Endothelial cell of umbilical vein (primary cell): ENCODE data around the gene MTREX. TPM values are rescaled to one million over a fixed set of nuclear protein-coding genes. Genes with fewer than 3 reads are reported as not detected.
A peak's percentile ranks its signal among the peaks of the same experiment; 100 is the strongest.

ENCODE experiments used
- BruUV-seq: library from RNA; stranded (reverse); fragments of 400-500 nt; replicated peaks from 2 replicates; lab custom pipeline; 2021; lab: Mats Ljungman, UMichigan
- CTCF ChIA-PET: fragments of 300-600, 350-600 bp; sonication (Branson Sonifier 250); formaldehyde crosslinking; loops from one replicate; lab custom pipeline; 2021; ENCODE audit warnings: antibody characterized with exemption, inconsistent platforms; lab: Charles Lee
- POLR2A ChIA-PET: fragments of 300-600, 350-600 bp; sonication (Branson Sonifier 250); formaldehyde crosslinking; loops from one replicate; lab custom pipeline; 2021; ENCODE audit warnings: antibody characterized with exemption, inconsistent platforms; lab: Charles Lee
- DNase-seq: peaks from one replicate; pipeline ENCODE4 v3.0.0-alpha.2; 2011; ENCODE audit warnings: low read depth, low spot score
- FAIRE-seq: peaks from 2 replicates; lab custom pipeline; 2011; peaks lifted over from hg19 to GRCh38; lab: Jason Lieb, UNC
- H2AFZ ChIP-seq: 2 replicates; pipeline ENCODE4 v1.6.0; 2012; ENCODE audit warnings: low read depth, low read length, control low read depth, inconsistent platforms
- H3K27ac ChIP-seq: 2 replicates; pipeline ENCODE4 v1.5.1; 2011; ENCODE audit warnings: low read depth, mild to moderate bottlenecking, control low read depth, low read length, moderate library complexity; ENCODE audit not compliant: insufficient read depth
- H3K27me3 ChIP-seq, 2 experiments: 2 replicates each; pipeline versions ENCODE4 v1.6.0 to v1.6.1; 2011; ENCODE audit warnings: low read length in 2 of 2, mixed read lengths in 1 of 2; ENCODE audit not compliant: control insufficient read depth in 2 of 2, insufficient read depth in 2 of 2
- H3K36me3 ChIP-seq, 2 experiments: 2 replicates in 1 of 2; 3 replicates in 1 of 2; pipeline ENCODE4 v1.5.1; 2011; ENCODE audit warnings: low read length in 2 of 2, mild to moderate bottlenecking in 1 of 2, moderate library complexity in 1 of 2; ENCODE audit not compliant: control insufficient read depth in 2 of 2, insufficient read depth in 2 of 2; ENCODE audit errors: extremely low read depth in 1 of 2
- H3K4me1 ChIP-seq: 3 replicates; pipeline ENCODE4 v1.5.1; 2011; ENCODE audit warnings: mild to moderate bottlenecking, low read length; ENCODE audit not compliant: control insufficient read depth, insufficient read depth; ENCODE audit errors: extremely low read depth
- H3K4me2 ChIP-seq: 2 replicates; pipeline ENCODE4 v1.6.1; 2011; ENCODE audit warnings: low read length, control low read depth, mixed read lengths; ENCODE audit not compliant: insufficient read depth
- H3K4me3 ChIP-seq, 3 experiments: fragments of 200-600 bp in 1 of 3; sonication (generic), shearing (Covaris generic) in 1 of 3; replicated peaks in 1 of 3; 2 replicates each; pipeline ENCODE4 v1.5.1; 2011 to 2016; ENCODE audit warnings: control low read depth in 3 of 3, low read length in 3 of 3, mild to moderate bottlenecking in 2 of 3, inconsistent platforms in 1 of 3, low read depth in 1 of 3, moderate library complexity in 1 of 3; ENCODE audit not compliant: insufficient read depth in 1 of 3
- H3K79me2 ChIP-seq: 2 replicates; pipeline ENCODE4 v1.6.0; 2012; ENCODE audit warnings: low read length, inconsistent platforms; ENCODE audit not compliant: control insufficient read depth, insufficient read depth
- H3K9ac ChIP-seq: replicated peaks from 2 replicates; pipeline ENCODE3; 2011; ENCODE audit warnings: low read length, control low read depth; ENCODE audit not compliant: insufficient read depth; ENCODE audit errors: extremely low read depth
- H3K9me1 ChIP-seq: replicated peaks from 3 replicates; pipeline ENCODE4 v1.6.0; 2011; ENCODE audit warnings: mild to moderate bottlenecking, low read length; ENCODE audit not compliant: control insufficient read depth, insufficient read depth; ENCODE audit errors: extremely low read depth
- H3K9me3 ChIP-seq: replicated peaks from 2 replicates; pipeline ENCODE4 v1.5.1; 2012; ENCODE audit warnings: low read length, inconsistent platforms; ENCODE audit not compliant: control insufficient read depth, insufficient read depth
- H4K20me1 ChIP-seq: replicated peaks from 2 replicates; pipeline ENCODE3; 2011; ENCODE audit warnings: mild to moderate bottlenecking, low read length; ENCODE audit not compliant: control insufficient read depth, insufficient read depth; ENCODE audit errors: extremely low read depth
- EZH2 ChIP-seq: IDR thresholded peaks from 2 replicates; pipeline ENCODE4 v1.6.1; 2012; ENCODE audit warnings: borderline replicate concordance, low read depth, mild to moderate bottlenecking, moderate library complexity, low read length, inconsistent platforms; ENCODE audit not compliant: severe bottlenecking
- FOS ChIP-seq: IDR thresholded peaks from 2 replicates; pipeline ENCODE4 v1.6.1; 2011; ENCODE audit warnings: mild to moderate bottlenecking, low read length, moderate library complexity, borderline replicate concordance; ENCODE audit not compliant: insufficient read depth
- GATA2 ChIP-seq: IDR thresholded peaks from 2 replicates; pipeline ENCODE4 v1.7.0; 2011; ENCODE audit warnings: low read depth, mild to moderate bottlenecking, moderate library complexity, mixed read lengths, low read length; ENCODE audit not compliant: insufficient read length, insufficient read depth
- JUN ChIP-seq: IDR thresholded peaks from 2 replicates; pipeline ENCODE4 v1.6.1; 2011; ENCODE audit warnings: borderline replicate concordance, low read depth; ENCODE audit not compliant: insufficient read length, insufficient read depth
- MAX ChIP-seq: IDR thresholded peaks from 2 replicates; pipeline ENCODE4 v1.6.1; 2011; ENCODE audit not compliant: insufficient read depth, insufficient read length
- MYC ChIP-seq: IDR thresholded peaks from one replicate; pipeline ENCODE4 v1.6.1; 2011; ENCODE audit warnings: mild to moderate bottlenecking, low read depth, low read length
- POLR2A ChIP-seq: IDR thresholded peaks from 2 replicates; pipeline ENCODE4 v1.6.1; 2012; ENCODE audit warnings: low read depth, mild to moderate bottlenecking, control low read depth, low read length
- POLR2AphosphoS5 ChIP-seq: IDR thresholded peaks from 2 replicates; pipeline ENCODE4 v1.6.1; 2012; ENCODE audit warnings: low read depth, mild to moderate bottlenecking, control low read depth, low read length, moderate library complexity; ENCODE audit not compliant: insufficient read depth
- dilution Hi-C: fragments of 300-500 bp; cut with MboI; formaldehyde crosslinking; loops from one replicate; pipeline ENCODE4 v1.15.0; 2019; ENCODE audit warnings: low sequenced_read_pairs; ENCODE audit not compliant: extremely low pct_ligation_motif_present
- intact Hi-C: fragments of 100-400 bp; cut with micrococcal nuclease; formaldehyde crosslinking; loops from one replicate; pipeline ENCODE4 v1.10.0; 2022
- polyA plus RNA-seq, 4 experiments: library from polyadenylated mRNA; depleted of rRNA in 3 of 4; stranded (reverse) in 3 of 4; unstranded in 1 of 4; fragments of >200 nt; gene quantifications; 2 replicates each; pipeline versions ENCODE4 v1.2.1 to v1.2.3, GENCODE V29; 2011 to 2012; ENCODE audit warnings: missing spikeins in 1 of 4
- total RNA-seq: library from RNA; stranded (reverse); gene quantifications from 2 replicates; pipeline ENCODE4 v1.2.3, GENCODE V29; 2021
- TF ChIP-seq, protein P1 (sequence below), 2 donors: IDR thresholded peaks; 1 replicate in 1 of 2; 2 replicates in 1 of 2; pipeline ENCODE4 v1.5.1; 2011; ENCODE audit warnings: low read length in 2 of 2, mild to moderate bottlenecking in 2 of 2, moderate library complexity in 2 of 2, control low read depth in 1 of 2, inconsistent platforms in 1 of 2, low read depth in 1 of 2; ENCODE audit not compliant: insufficient read depth in 1 of 2; ENCODE audit errors: extremely low read depth in 1 of 2

MTREX gene
- total and polyA plus RNA-seq, 2 donors (not counting 3 experiments of a cell fraction or from before 2014, with no cell fraction given), result 9.8 to 76.3 TPM

DNA sequence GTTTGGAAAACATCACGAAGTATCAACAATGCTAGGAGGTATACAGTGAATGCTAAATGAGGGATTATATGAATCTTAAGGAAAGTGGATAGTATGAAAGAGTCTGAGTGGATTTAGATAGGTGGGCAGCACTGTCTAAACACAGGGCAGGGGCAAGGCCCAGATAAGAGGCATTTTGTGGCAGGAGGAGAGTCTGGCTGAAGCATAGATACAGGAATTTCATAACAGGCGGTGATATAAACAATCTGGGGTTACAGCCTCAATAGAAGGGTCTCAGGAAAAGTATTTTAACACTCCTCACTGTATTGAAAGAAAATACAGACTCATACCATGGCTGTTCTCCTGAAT, 130.0 kb downstream of the MTREX start:
- Histone ChIP-seq H3K36me3 (peaks cover 0 to 3% of the 10 kb centered on the region in 2 experiments), H3K79me2 (no peaks in the 10 kb centered on the region), H4K20me1 (no peaks in the 10 kb centered on the region), H3K9me3 (no peaks in the 10 kb centered on the region), H3K9ac (no peak overlapping the region), H3K4me2 (peak overlapping the region; percentile 18), H3K4me3 (no peak overlapping the region), H2AFZ (no peak overlapping the region), H3K4me1 (peaks cover 17% of the 10 kb centered on the region), H3K27me3 (no peaks in the 10 kb centered on the region), H3K9me1 (no peaks in the 10 kb centered on the region), H3K27ac (peak overlapping the region; percentile 60)
- no TSS peak for BruUV-seq
- DNase-seq (no peak), FAIRE-seq (no peak)
- CTCF ChIA-PET, result no interaction called here
- dilution Hi-C loops, result no loop called here
- TF ChIP-seq GATA2 (no peak), JUN (no peak), MAX (no peak), FOS (no peak), MYC (no peak)
- POLR2A ChIA-PET, result no interaction called here
- intact Hi-C loops, result no loop called here

GRCh38 chr5:55438998-55439397, 131.2 kb downstream of the MTREX start:
- H3K9ac ChIP-seq, result no peak overlapping the region
- H3K9me3 ChIP-seq, result no peaks in the 10 kb centered on the region
- H3K4me3 ChIP-seq, result no peak overlapping the region
- peaks cover 17% of the 10 kb centered on the region for H3K4me1 ChIP-seq
- DNase-seq (no peak), FAIRE-seq (no peak)
- no peak overlapping the region for H3K27ac ChIP-seq
- CTCF ChIA-PET, result no interaction called here
- POLR2A ChIA-PET, result interaction anchor here (0.7 to 1.0 kb wide), 3 partner anchors 37 to 96 kb away, joined by 3 to 4 read pairs (median 3); partner anchors contain the start of gene PLPP1
- no peaks in the 10 kb centered on the region for H3K79me2 ChIP-seq
- no peak overlapping the region for H2AFZ ChIP-seq
- H3K36me3 ChIP-seq, result peaks cover 0 to 3% of the 10 kb centered on the region in 2 experiments
- no peaks in the 10 kb centered on the region for H3K27me3 ChIP-seq
- no peaks in the 10 kb centered on the region for H4K20me1 ChIP-seq
- no peak overlapping the region for H3K4me2 ChIP-seq
- BruUV-seq, result no TSS peak
- intact Hi-C loops (no loop called here), dilution Hi-C loops (no loop called here)
- TF ChIP-seq POLR2AphosphoS5, result no peak
- TF ChIP-seq POLR2A, result no peak
- TF ChIP-seq MYC, result no peak
- no peak for TF ChIP-seq MAX
- TF ChIP-seq EZH2, result no peak
- no peak for TF ChIP-seq JUN
- no peak for TF ChIP-seq FOS
- TF ChIP-seq GATA2, result no peak
- TF ChIP-seq, protein P1, sequence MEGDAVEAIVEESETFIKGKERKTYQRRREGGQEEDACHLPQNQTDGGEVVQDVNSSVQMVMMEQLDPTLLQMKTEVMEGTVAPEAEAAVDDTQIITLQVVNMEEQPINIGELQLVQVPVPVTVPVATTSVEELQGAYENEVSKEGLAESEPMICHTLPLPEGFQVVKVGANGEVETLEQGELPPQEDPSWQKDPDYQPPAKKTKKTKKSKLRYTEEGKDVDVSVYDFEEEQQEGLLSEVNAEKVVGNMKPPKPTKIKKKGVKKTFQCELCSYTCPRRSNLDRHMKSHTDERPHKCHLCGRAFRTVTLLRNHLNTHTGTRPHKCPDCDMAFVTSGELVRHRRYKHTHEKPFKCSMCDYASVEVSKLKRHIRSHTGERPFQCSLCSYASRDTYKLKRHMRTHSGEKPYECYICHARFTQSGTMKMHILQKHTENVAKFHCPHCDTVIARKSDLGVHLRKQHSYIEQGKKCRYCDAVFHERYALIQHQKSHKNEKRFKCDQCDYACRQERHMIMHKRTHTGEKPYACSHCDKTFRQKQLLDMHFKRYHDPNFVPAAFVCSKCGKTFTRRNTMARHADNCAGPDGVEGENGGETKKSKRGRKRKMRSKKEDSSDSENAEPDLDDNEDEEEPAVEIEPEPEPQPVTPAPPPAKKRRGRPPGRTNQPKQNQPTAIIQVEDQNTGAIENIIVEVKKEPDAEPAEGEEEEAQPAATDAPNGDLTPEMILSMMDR (IDR thresholded peaks at IDR 0.05; ENCODE audit: extremely low read depth in 1 of 2, insufficient read depth in 1 of 2, low read depth in 1 of 2, low read length in 2 of 2), result no peak
- no peaks in the 10 kb centered on the region for H3K9me1 ChIP-seq
